Bone marrow (tissue), 2 donors: ENCODE data around the gene TSPAN16.
"Not testable (repeated sequence)": the region's sequence is repeated elsewhere in the genome, so short reads cannot be mapped to it uniquely, and the experiment has no call there.

Source experiments
- DNase-seq, 2 donors: peaks; one replicate each; lab custom pipeline; 2025; lab: John Stamatoyannopoulos, UW

TSPAN16 gene

GRCh38 chr19:11320278-11320995, 24.5 kb downstream of the TSPAN16 start:
- peak in 1 of 2 donors; percentile 75 for DNase-seq

GRCh38 chr19:11321191-11322126, 25.5 kb downstream of the TSPAN16 start:
- no peak for DNase-seq

- peak in 1 of 2 donors; percentile 56 for DNase-seq
Measured at GRCh38 chr19:11322269-11323024, 26.5 kb downstream of the TSPAN16 start.

- DNase-seq = no peak
Measured at GRCh38 chr19:11323601-11324078, 27.7 kb downstream of the TSPAN16 start.

GRCh38 chr19:11324079-11324661, 28.2 kb downstream of the TSPAN16 start:
- peak; percentile 60 to 75 for DNase-seq

- no peak for DNase-seq
Measured at GRCh38 chr19:11324748-11325389, 28.9 kb downstream of the TSPAN16 start.

- DNase-seq = no peak
Measured at GRCh38 chr19:11325544-11325943, 29.6 kb downstream of the TSPAN16 start.

GRCh38 chr19:11330127-11330526, 34.2 kb downstream of the TSPAN16 start:
- no peak for DNase-seq

GRCh38 chr19:11331502-11331901, 35.5 kb downstream of the TSPAN16 start:
- no peak for DNase-seq

- DNase-seq = no peak
Measured at GRCh38 chr19:11332822-11333221, 36.9 kb downstream of the TSPAN16 start.

- not testable (repeated sequence) for DNase-seq
Measured at GRCh38 chr19:11333838-11334237, 37.9 kb downstream of the TSPAN16 start.

- DNase-seq = no peak
Measured at GRCh38 chr19:11335449-11336146, 39.6 kb downstream of the TSPAN16 start.

- no peak for DNase-seq
Measured at GRCh38 chr19:11337080-11337479, 41.1 kb downstream of the TSPAN16 start.

- DNase-seq = no peak
Measured at GRCh38 chr19:11338121-11338520, 42.2 kb downstream of the TSPAN16 start.

- DNase-seq = no peak
Measured at GRCh38 chr19:11338569-11339253, 42.8 kb downstream of the TSPAN16 start.

GRCh38 chr19:11339254-11340098, 43.5 kb downstream of the TSPAN16 start, which contains the start of gene RAB3D:
Gene RAB3D, minus strand, starts transcription at chr19:11339657. Its CDS starts 2,258 bp downstream, at chr19:11337399.
- peak; percentile 64 to 76 for DNase-seq

GRCh38 chr19:11340099-11340467, 44.1 kb downstream of the TSPAN16 start:
- DNase-seq = not testable (repeated sequence)

- DNase-seq = no peak
Measured at GRCh38 chr19:11342429-11342828, 46.5 kb downstream of the TSPAN16 start.
